HAP-1 (cell line): ENCODE data around the gene NTRK2.

ENCODE experiments used
- DNase-seq, 2 experiments: peaks; one replicate each; pipeline ENCODE4 v3.0.0-alpha.2; 2016 to 2020; ENCODE audit warnings: low spot score in 2 of 2
- H3K27me3 ChIP-seq: fragments of 250-450 bp; sonication (Bioruptor Pico); 2 replicates; pipeline ENCODE4 v1.5.1; 2020; ENCODE audit warnings: low read depth, mild to moderate bottlenecking, moderate library complexity
- H3K36me3 ChIP-seq: fragments of 250-450 bp; sonication (Bioruptor Pico); replicated peaks from 2 replicates; pipeline ENCODE4 v1.5.1; 2020; ENCODE audit warnings: mild to moderate bottlenecking
- H3K4me1 ChIP-seq: fragments of 250-450 bp; sonication (Bioruptor Pico); 2 replicates; pipeline ENCODE4 v1.5.1; 2020; ENCODE audit warnings: mild to moderate bottlenecking
- H3K4me3 ChIP-seq: fragments of 250-450 bp; sonication (Bioruptor Pico); 2 replicates; pipeline ENCODE4 v1.5.1; 2020; ENCODE audit warnings: mild to moderate bottlenecking, moderate library complexity
- H3K9me3 ChIP-seq: fragments of 250-450 bp; sonication (Bioruptor Pico); 2 replicates; pipeline ENCODE4 v1.5.1; 2020; ENCODE audit warnings: mild to moderate bottlenecking, moderate library complexity
- in situ Hi-C: fragments of 300-500 bp; cut with MboI; formaldehyde crosslinking; loops from 3 replicates; pipeline ENCODE4 v1.14.3; 2020; ENCODE audit warnings: low sequenced_read_pairs, inconsistent platforms, mixed read lengths

NTRK2 gene

GRCh38 chr9:85040821-85041465 lies 371.4 kb downstream of the NTRK2 start:
- Histone ChIP-seq H3K4me3 (no peak overlapping the region), H3K27me3 (no peaks in the 10 kb centered on the region)

GRCh38 chr9:85041466-85042137 lies 372.1 kb downstream of the NTRK2 start:
- Histone ChIP-seq H3K4me3 (no peak overlapping the region), H3K36me3 (no peaks in the 10 kb centered on the region), H3K4me1 (no peaks in the 10 kb centered on the region), H3K27me3 (no peaks in the 10 kb centered on the region), H3K9me3 (no peaks in the 10 kb centered on the region)
- in situ Hi-C loops, result no loop called here
- DNase-seq, result no peak

More at GRCh38 chr9:85040821-85041465, 371.4 kb downstream of the NTRK2 start:
- no peaks in the 10 kb centered on the region for H3K4me1 ChIP-seq
- no peaks in the 10 kb centered on the region for H3K9me3 ChIP-seq
- DNase-seq, result no peak
- no peaks in the 10 kb centered on the region for H3K36me3 ChIP-seq
- in situ Hi-C loops, result no loop called here

DNA sequence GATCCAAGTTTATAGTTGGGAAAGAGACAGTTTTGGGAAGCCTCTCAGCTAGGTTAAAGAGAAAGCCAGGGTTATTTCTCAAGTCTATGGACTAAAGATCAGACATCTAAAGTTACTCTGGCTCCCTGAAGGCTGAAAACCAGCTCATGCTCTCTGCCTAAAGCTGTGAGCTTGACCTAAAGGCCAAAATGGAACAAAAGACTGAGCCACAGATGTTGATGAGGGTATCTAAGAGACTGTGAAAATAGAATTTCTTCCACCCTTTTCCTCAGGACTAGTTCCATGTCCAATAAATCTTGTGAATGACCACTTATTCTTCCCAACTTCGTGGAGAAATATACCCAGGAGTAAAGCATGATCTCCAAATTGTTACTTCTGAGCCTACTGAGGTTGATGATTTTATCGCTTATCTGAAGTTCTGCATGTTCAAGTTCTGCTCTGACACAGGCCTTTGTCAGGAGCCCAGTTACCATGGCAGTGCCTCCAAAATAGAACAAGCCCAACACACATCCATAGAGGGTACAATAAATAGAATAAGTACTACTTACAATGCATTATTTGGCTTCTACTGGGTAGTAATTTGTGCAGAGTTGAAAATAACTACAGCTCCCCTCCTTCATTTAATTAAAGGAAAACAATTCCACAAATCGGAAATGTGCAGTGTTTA lies 373.6 kb downstream of the NTRK2 start:
- in situ Hi-C loops, result no loop called here
- H3K4me1 ChIP-seq, result no peaks in the 10 kb centered on the region
- no peak overlapping the region for H3K4me3 ChIP-seq
- no peaks in the 10 kb centered on the region for H3K9me3 ChIP-seq
- no peaks in the 10 kb centered on the region for H3K27me3 ChIP-seq
- no peak for DNase-seq
- no peaks in the 10 kb centered on the region for H3K36me3 ChIP-seq

DNA sequence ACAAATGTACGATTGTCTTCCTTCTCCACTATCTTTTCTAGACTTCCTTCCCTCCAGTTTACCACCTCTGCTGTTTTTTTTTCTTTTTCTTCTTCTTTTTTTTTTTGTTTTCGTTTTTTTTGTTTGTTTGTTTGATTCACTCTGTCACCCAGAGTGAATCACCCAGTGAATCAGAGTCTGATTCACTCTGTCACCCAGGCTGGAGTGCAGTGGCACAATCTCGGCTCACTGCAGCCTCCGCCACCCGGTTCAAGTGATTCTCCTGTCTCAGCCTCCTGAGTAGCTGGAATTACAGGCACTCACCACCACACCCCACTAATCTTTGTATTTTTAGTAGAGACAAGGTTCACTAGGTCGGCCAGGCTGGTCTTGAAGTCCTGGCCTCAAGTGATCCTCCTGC lies 375.7 kb downstream of the NTRK2 start:
- no peaks in the 10 kb centered on the region for H3K9me3 ChIP-seq
- H3K4me1 ChIP-seq, result no peaks in the 10 kb centered on the region
- DNase-seq, result no peak
- in situ Hi-C loops, result no loop called here
- no peaks in the 10 kb centered on the region for H3K27me3 ChIP-seq
- H3K36me3 ChIP-seq, result no peaks in the 10 kb centered on the region
- H3K4me3 ChIP-seq, result no peak overlapping the region

- no peaks in the 10 kb centered on the region for H3K4me1 ChIP-seq
- H3K27me3 ChIP-seq, result no peaks in the 10 kb centered on the region
- DNase-seq, result no peak
- no peak overlapping the region for H3K4me3 ChIP-seq
- in situ Hi-C loops, result no loop called here
- H3K36me3 ChIP-seq, result no peaks in the 10 kb centered on the region
- no peaks in the 10 kb centered on the region for H3K9me3 ChIP-seq
Measured at GRCh38 chr9:85046475-85046874, 376.9 kb downstream of the NTRK2 start.

- DNase-seq, result no peak
- no peaks in the 10 kb centered on the region for H3K36me3 ChIP-seq
- H3K4me1 ChIP-seq, result no peaks in the 10 kb centered on the region
- in situ Hi-C loops, result no loop called here
- H3K27me3 ChIP-seq, result no peaks in the 10 kb centered on the region
- H3K9me3 ChIP-seq, result no peaks in the 10 kb centered on the region
- no peak overlapping the region for H3K4me3 ChIP-seq
Measured at GRCh38 chr9:85053206-85053786, 383.8 kb downstream of the NTRK2 start.

- in situ Hi-C loops, result no loop called here
- Histone ChIP-seq H3K9me3 (no peaks in the 10 kb centered on the region), H3K27me3 (no peaks in the 10 kb centered on the region), H3K4me3 (no peak overlapping the region), H3K4me1 (no peaks in the 10 kb centered on the region), H3K36me3 (no peaks in the 10 kb centered on the region)
- DNase-seq, result no peak
Measured at GRCh38 chr9:85054017-85054416, 384.5 kb downstream of the NTRK2 start.

- no peak for DNase-seq
- Histone ChIP-seq H3K4me1 (no peaks in the 10 kb centered on the region), H3K27me3 (no peaks in the 10 kb centered on the region), H3K9me3 (no peaks in the 10 kb centered on the region), H3K36me3 (no peaks in the 10 kb centered on the region), H3K4me3 (no peak overlapping the region)
- in situ Hi-C loops, result no loop called here
Measured at GRCh38 chr9:85055506-85056202, 386.1 kb downstream of the NTRK2 start.

DNA sequence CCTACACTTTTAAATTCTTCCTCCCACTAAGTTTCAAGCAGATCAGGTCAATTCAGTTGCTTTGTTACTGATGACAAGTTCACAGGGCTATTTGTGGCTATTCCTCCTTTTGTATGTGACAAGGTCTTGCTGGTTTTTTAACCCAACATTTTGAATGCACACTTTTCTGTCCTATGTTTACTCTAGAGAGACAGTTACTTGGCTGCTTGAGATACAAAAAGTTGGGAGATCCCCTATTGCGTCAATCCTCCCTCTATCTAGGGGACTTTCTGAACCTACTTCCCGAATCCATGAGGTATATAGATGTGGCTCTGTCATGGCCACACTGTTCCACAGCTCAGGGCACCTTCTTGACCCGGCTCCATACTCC lies 386.7 kb downstream of the NTRK2 start:
- H3K4me1 ChIP-seq, result no peaks in the 10 kb centered on the region
- no peak for DNase-seq
- no peaks in the 10 kb centered on the region for H3K27me3 ChIP-seq
- no peak overlapping the region for H3K4me3 ChIP-seq
- no peaks in the 10 kb centered on the region for H3K9me3 ChIP-seq
- no peaks in the 10 kb centered on the region for H3K36me3 ChIP-seq
- in situ Hi-C loops, result no loop called here

DNA sequence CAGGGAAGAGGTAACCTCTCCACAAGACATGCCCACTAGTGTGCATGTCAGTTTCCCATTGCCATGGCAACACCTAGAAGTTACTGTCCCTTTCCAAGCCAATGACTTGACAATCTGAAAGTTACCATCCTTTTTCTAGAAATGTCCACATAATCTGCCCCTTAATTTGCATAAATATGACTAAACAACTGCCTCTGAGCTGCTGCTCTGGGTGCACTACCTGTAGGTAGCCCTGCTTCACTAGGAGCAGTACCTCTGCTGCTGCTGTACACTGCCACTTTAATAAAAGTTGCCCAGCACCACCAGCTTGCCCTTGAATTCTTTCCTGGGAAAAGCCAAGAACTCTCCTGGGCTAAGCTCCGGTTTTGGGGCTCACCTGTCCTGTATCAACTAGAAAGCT lies 392.4 kb downstream of the NTRK2 start:
- Histone ChIP-seq H3K27me3 (no peaks in the 10 kb centered on the region), H3K36me3 (no peaks in the 10 kb centered on the region), H3K4me3 (no peak overlapping the region), H3K4me1 (no peaks in the 10 kb centered on the region), H3K9me3 (no peaks in the 10 kb centered on the region)
- in situ Hi-C loops, result no loop called here
- no peak for DNase-seq

GRCh38 chr9:85062385-85063022 lies 393.0 kb downstream of the NTRK2 start:
- Histone ChIP-seq H3K9me3 (no peaks in the 10 kb centered on the region), H3K36me3 (no peaks in the 10 kb centered on the region), H3K4me3 (no peak overlapping the region), H3K4me1 (no peaks in the 10 kb centered on the region), H3K27me3 (no peaks in the 10 kb centered on the region)
- in situ Hi-C loops, result no loop called here
- DNase-seq, result no peak

DNA sequence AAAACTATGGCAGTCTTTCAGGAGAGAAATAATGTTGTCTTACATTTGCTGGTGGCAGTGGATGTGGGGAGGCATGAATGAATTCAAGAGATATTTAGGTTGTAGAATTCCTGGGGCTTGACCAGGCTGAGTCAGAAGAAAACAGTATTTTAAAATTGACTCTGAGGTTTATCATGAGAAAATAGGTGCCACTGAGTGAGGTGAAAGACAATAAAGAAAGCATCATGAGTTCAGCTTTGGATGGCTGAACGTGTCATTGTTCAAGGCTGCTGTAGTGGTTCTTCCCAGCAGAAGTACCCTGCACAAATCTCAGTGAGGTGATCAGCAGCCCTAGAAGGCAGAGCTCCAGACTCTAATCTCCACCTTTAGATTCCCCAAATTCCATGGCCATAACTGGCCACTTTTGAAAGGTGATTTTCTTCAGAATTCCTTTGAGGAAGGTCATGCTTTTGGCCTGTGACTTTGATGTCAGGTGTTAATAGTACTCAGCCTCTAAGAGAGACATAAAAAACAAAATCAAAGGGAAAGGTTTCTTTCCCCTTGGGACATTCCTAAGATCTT lies 395.4 kb downstream of the NTRK2 start:
- Histone ChIP-seq H3K4me1 (no peaks in the 10 kb centered on the region), H3K9me3 (no peaks in the 10 kb centered on the region), H3K27me3 (no peaks in the 10 kb centered on the region), H3K36me3 (no peaks in the 10 kb centered on the region), H3K4me3 (no peak overlapping the region)
- in situ Hi-C loops, result no loop called here
- DNase-seq, result no peak

DNA sequence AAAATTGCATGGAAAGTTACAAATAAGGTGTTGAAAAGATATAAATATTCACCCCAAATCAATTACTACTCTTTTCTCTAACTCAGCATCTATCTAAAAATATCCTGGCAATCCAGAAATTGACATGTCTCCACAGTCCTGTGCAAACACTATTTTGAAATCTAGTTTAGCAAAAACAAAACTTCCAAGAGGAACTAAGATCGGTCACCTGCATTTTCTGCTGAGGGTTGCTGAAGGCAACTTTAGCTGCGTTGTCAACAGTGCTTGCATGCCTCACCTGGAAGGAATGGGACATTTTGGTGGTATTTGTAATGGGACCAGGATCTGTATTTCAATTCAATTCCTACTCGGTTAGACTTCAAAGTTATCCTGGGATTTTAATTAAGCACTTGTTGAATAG lies 398.3 kb downstream of the NTRK2 start:
- H3K4me3 ChIP-seq, result no peak overlapping the region
- H3K4me1 ChIP-seq, result no peaks in the 10 kb centered on the region
- H3K9me3 ChIP-seq, result no peaks in the 10 kb centered on the region
- H3K27me3 ChIP-seq, result no peaks in the 10 kb centered on the region
- DNase-seq, result no peak
- in situ Hi-C loops, result no loop called here
- H3K36me3 ChIP-seq, result no peaks in the 10 kb centered on the region
